Neural progenitor cell (in vitro differentiated cells): ENCODE measurements around the gene EFS. TPM values are rescaled to one million over a fixed set of nuclear protein-coding genes. Genes with fewer than 3 reads are reported as not detected.

ENCODE experiments used
- DNase-seq: peaks from one replicate; pipeline ENCODE4 v3.0.0-alpha.2; 2016; ENCODE audit warnings: low spot score
- H2AFZ ChIP-seq: fragments of 200-600 bp; sonication (generic); replicated peaks from 2 replicates; pipeline ENCODE4 v1.6.1; 2016; ENCODE audit warnings: antibody characterized with exemption
- H3F3A ChIP-seq: fragments of 200-600 bp; sonication (generic); 2 replicates; pipeline ENCODE4 v1.6.1; 2016; ENCODE audit warnings: antibody characterized with exemption, low read depth
- H3K27ac ChIP-seq: fragments of 200-600 bp; sonication (generic); 2 replicates; pipeline ENCODE4 v1.5.1; 2016; ENCODE audit warnings: mild to moderate bottlenecking
- H3K27me3 ChIP-seq: fragments of 200-600 bp; sonication (generic); 2 replicates; pipeline ENCODE4 v1.6.1; 2016; ENCODE audit warnings: mild to moderate bottlenecking, moderate library complexity
- H3K36me3 ChIP-seq: fragments of 200-600 bp; sonication (generic); 2 replicates; pipeline ENCODE4 v1.5.1; 2016
- H3K4me1 ChIP-seq: fragments of 200-600 bp; sonication (generic); 2 replicates; pipeline ENCODE4 v1.6.1; 2016; ENCODE audit warnings: mixed run types
- H3K4me2 ChIP-seq: fragments of 200-600 bp; sonication (generic); 2 replicates; pipeline ENCODE4 v1.6.1; 2016
- H3K4me3 ChIP-seq: fragments of 200-600 bp; sonication (generic); 2 replicates; pipeline ENCODE4 v1.5.1; 2016
- H3K79me2 ChIP-seq: fragments of 200-600 bp; sonication (generic); 2 replicates; pipeline ENCODE4 v1.6.1; 2016; ENCODE audit warnings: low read depth
- H3K9ac ChIP-seq: fragments of 200-600 bp; sonication (generic); 2 replicates; pipeline ENCODE4 v1.6.1; 2016
- H3K9me3 ChIP-seq: fragments of 200-600 bp; sonication (generic); 2 replicates; pipeline ENCODE4 v1.5.1; 2016; ENCODE audit warnings: low read depth
- H4K20me1 ChIP-seq: fragments of 200-600 bp; sonication (generic); 2 replicates; pipeline ENCODE4 v1.6.1; 2016; ENCODE audit warnings: low read depth
- H3K27ac Mint-ChIP-seq: 3 replicates; pipeline ENCODE4 v1.8.0; 2021; ENCODE audit warnings: mixed read lengths
- H3K27me3 Mint-ChIP-seq: 2 replicates; pipeline ENCODE4 v1.8.0; 2022; ENCODE audit warnings: low read depth, mild to moderate bottlenecking, inconsistent platforms, moderate library complexity, mixed read lengths; ENCODE audit not compliant: insufficient read depth
- H3K36me3 Mint-ChIP-seq: 3 replicates; pipeline ENCODE4 v1.8.0; 2021; ENCODE audit warnings: mixed read lengths
- H3K4me1 Mint-ChIP-seq: 3 replicates; pipeline ENCODE4 v1.8.0; 2021; ENCODE audit warnings: mixed read lengths
- H3K4me3 Mint-ChIP-seq: 3 replicates; pipeline ENCODE4 v1.8.0; 2021; ENCODE audit warnings: mild to moderate bottlenecking, moderate library complexity, mixed read lengths
- H3K9me3 Mint-ChIP-seq: 3 replicates; pipeline ENCODE4 v1.8.0; 2020; ENCODE audit warnings: mixed read lengths
- EZH2 ChIP-seq: fragments of 200-600 bp; sonication (generic); IDR thresholded peaks from 2 replicates; pipeline ENCODE4 v1.6.1; 2017; ENCODE audit warnings: antibody characterized with exemption, mild to moderate bottlenecking, moderate library complexity
- EZH2phosphoT487 ChIP-seq: fragments of 200-600 bp; sonication (generic); IDR thresholded peaks from 2 replicates; pipeline ENCODE4 v1.6.1; 2017; ENCODE audit warnings: antibody characterized with exemption
- total RNA-seq: library from RNA; depleted of rRNA; stranded (reverse); fragments of >200 nt; gene quantifications from 2 replicates; pipeline ENCODE4 v1.2.3, GENCODE V29; 2015; ENCODE audit warnings: low replicate concordance
- TF ChIP-seq, protein P1 (sequence below): fragments of 200-600 bp; sonication (generic); IDR thresholded peaks from 2 replicates; pipeline ENCODE4 v1.5.1; 2017; ENCODE audit warnings: antibody characterized with exemption, mild to moderate bottlenecking

The EFS gene
- total RNA-seq, 1 donor from 2014 or later, result 21.7 TPM

DNA sequence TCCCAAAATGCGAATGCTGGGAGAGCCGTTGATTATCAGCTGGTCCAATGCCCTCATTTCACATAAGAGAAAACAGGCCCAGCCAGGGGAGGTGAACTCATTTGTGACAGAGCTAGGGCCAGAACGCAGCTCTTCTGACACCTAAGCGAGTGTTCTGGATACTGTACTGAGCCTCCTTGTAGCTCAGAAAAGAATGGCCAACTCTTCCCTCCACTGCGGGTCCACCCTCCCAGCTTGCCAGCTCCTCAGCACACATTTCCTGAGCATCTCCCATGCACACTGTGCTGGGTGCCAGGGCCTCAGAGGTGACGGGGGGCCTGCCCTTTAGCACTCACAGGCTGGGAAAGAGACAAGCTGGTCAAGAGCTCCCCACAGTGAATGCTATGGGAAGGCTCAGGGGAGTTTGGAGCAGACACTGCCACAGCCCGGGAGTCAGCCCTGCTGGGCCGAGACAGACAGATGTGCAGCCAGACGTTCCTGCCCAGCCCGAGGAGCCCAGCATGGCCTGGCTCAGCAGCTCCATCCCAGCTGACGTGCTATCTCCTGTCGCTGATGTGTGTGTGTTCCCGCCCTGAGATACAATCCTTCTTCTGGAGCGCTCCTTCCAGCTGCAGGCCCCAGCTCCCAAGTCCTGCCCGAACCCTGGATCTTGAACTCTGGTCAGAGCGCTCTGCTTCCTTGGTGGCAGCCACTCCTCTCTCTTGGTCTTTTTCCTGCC is 15.4 kb upstream of the EFS start:
- H3K4me2 ChIP-seq, result no peak overlapping the region
- peaks cover 12% of the 10 kb centered on the region for H3F3A ChIP-seq
- H3K27me3 Mint-ChIP-seq, result peaks cover 9% of the 10 kb centered on the region
- peaks cover 31% of the 10 kb centered on the region for H3K4me1 Mint-ChIP-seq
- no peaks in the 10 kb centered on the region for H3K27me3 ChIP-seq
- H2AFZ ChIP-seq, result no peak overlapping the region
- H3K27ac Mint-ChIP-seq, result peak overlapping the region; percentile 44
- TF ChIP-seq EZH2, result no peak
- TF ChIP-seq, protein P1, sequence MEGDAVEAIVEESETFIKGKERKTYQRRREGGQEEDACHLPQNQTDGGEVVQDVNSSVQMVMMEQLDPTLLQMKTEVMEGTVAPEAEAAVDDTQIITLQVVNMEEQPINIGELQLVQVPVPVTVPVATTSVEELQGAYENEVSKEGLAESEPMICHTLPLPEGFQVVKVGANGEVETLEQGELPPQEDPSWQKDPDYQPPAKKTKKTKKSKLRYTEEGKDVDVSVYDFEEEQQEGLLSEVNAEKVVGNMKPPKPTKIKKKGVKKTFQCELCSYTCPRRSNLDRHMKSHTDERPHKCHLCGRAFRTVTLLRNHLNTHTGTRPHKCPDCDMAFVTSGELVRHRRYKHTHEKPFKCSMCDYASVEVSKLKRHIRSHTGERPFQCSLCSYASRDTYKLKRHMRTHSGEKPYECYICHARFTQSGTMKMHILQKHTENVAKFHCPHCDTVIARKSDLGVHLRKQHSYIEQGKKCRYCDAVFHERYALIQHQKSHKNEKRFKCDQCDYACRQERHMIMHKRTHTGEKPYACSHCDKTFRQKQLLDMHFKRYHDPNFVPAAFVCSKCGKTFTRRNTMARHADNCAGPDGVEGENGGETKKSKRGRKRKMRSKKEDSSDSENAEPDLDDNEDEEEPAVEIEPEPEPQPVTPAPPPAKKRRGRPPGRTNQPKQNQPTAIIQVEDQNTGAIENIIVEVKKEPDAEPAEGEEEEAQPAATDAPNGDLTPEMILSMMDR, result peak; percentile 2
- no peak for TF ChIP-seq EZH2phosphoT487
- H3K79me2 ChIP-seq, result no peaks in the 10 kb centered on the region
- H3K4me3 Mint-ChIP-seq, result no peak overlapping the region
- H3K36me3 ChIP-seq, result no peaks in the 10 kb centered on the region
- no peaks in the 10 kb centered on the region for H3K9me3 Mint-ChIP-seq
- H4K20me1 ChIP-seq, result no peaks in the 10 kb centered on the region
- H3K4me3 ChIP-seq, result no peak overlapping the region
- no peaks in the 10 kb centered on the region for H3K9me3 ChIP-seq
- H3K4me1 ChIP-seq, result peaks cover 13% of the 10 kb centered on the region
- DNase-seq, result no peak
- H3K36me3 Mint-ChIP-seq, result no peaks in the 10 kb centered on the region
- no peak overlapping the region for H3K27ac ChIP-seq
- H3K9ac ChIP-seq, result no peak overlapping the region

DNA sequence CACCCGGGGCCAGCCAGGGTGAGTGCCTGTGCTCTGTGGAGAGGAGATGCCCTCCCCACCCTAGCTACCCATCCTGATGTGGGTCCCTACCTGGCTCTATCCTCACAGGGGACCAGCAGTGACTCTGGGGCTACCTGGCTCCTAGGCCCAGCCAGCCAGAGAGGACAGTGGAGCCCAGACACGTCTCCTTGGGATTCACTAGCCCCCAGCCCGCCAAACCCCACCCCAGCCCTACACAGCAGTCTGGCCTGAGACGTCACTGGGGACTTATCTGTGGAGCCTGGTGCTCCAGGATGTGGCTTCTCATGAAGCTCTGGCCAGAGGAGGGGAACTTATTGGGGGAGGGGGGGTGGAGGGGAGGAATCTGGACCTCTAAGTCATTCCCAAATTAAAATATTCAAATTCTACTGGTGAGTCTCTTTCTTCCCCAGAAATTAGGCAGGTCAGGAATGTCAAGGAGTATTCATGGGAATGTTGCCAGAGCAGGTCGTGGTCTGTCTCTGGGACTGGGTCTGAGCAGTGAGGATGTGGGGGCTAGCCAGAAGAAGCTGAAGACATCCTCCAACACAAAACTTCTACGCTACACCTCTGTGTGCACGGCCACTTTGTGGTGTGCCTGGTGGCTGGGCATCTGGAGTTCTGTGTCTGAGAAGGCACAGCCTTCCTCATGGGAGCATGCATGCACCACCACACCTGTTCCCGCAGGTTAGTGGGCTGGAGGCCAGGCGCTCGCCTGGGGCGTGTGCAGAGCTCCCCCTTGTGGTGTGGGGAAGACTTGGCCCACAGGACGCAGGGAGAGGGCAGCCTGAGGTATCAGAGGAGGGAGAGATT is 14.6 kb upstream of the EFS start:
- no peaks in the 10 kb centered on the region for H4K20me1 ChIP-seq
- H3K4me2 ChIP-seq, result no peak overlapping the region
- H3K9ac ChIP-seq, result no peak overlapping the region
- no peak overlapping the region for H3K27ac ChIP-seq
- peak; percentile 74 for DNase-seq
- H3K4me1 ChIP-seq, result peaks cover 13% of the 10 kb centered on the region
- Mint-ChIP-seq H3K4me1 (peaks cover 31% of the 10 kb centered on the region), H3K9me3 (no peaks in the 10 kb centered on the region), H3K4me3 (no peak overlapping the region), H3K27me3 (peaks cover 9% of the 10 kb centered on the region), H3K36me3 (no peaks in the 10 kb centered on the region), H3K27ac (no peak overlapping the region)
- no peak overlapping the region for H2AFZ ChIP-seq
- no peaks in the 10 kb centered on the region for H3K79me2 ChIP-seq
- no peak overlapping the region for H3K4me3 ChIP-seq
- peaks cover 12% of the 10 kb centered on the region for H3F3A ChIP-seq
- no peaks in the 10 kb centered on the region for H3K27me3 ChIP-seq
- no peak for TF ChIP-seq EZH2
- TF ChIP-seq, protein P1, result peak; percentile 90
- no peaks in the 10 kb centered on the region for H3K36me3 ChIP-seq
- no peaks in the 10 kb centered on the region for H3K9me3 ChIP-seq

DNA sequence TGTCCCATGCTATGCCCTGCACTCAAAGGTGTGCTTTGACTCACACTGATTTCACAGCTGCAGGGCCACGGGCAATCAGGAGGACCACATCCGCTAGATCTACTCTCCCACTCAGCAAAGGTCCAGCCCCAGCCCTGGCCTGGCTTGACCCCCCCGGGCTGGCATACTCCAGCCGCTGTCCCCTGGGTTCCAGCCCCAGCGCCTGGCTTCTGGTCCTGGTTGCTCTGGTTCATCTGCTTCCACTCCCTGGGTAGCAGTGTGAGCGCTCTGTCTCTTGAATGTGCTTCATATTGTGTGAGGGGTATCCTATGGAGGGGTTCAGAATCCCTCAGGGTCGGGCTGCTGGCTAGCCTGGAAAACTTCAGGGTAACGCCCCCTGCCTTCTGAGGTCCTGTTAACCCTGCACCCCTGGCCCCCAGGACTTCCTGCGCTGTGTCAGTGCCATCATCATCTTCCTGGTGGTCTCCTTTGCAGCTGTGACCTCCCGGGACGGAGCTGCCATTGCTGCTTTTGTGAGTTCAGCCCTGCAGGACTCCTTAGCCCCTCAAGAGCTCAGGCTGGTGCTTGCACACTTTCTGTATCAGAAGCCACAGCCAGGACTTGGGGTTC is 13.7 kb upstream of the EFS start:
- H3K79me2 ChIP-seq, result no peaks in the 10 kb centered on the region
- H3K27ac Mint-ChIP-seq, result no peak overlapping the region
- peaks cover 12% of the 10 kb centered on the region for H3F3A ChIP-seq
- no peaks in the 10 kb centered on the region for H3K9me3 ChIP-seq
- H3K9me3 Mint-ChIP-seq, result no peaks in the 10 kb centered on the region
- H3K36me3 Mint-ChIP-seq, result no peaks in the 10 kb centered on the region
- H3K4me1 ChIP-seq, result peaks cover 13% of the 10 kb centered on the region
- peaks cover 31% of the 10 kb centered on the region for H3K4me1 Mint-ChIP-seq
- no peak overlapping the region for H3K4me3 ChIP-seq
- TF ChIP-seq, protein P1, result no peak
- TF ChIP-seq EZH2 (no peak), EZH2phosphoT487 (no peak)
- H4K20me1 ChIP-seq, result no peaks in the 10 kb centered on the region
- no peaks in the 10 kb centered on the region for H3K36me3 ChIP-seq
- no peak overlapping the region for H3K9ac ChIP-seq
- peak overlapping the region; percentile 8 for H3K4me3 Mint-ChIP-seq
- H3K27me3 ChIP-seq, result no peaks in the 10 kb centered on the region
- peaks cover 7% of the 10 kb centered on the region for H3K27me3 Mint-ChIP-seq
- no peak overlapping the region for H3K27ac ChIP-seq
- DNase-seq, result no peak
- H3K4me2 ChIP-seq, result no peak overlapping the region
- no peak overlapping the region for H2AFZ ChIP-seq
